IPS-11a (cell line): ENCODE data around the gene RAB3GAP1.

ENCODE experiments used
- H3K4me3 ChIP-seq: one replicate; pipeline ENCODE4 v1.5.1; 2013; ENCODE audit warnings: low read depth, low read length, control low read depth

The RAB3GAP1 gene

GRCh38 chr2:135162377-135162776 is 110.3 kb downstream of the RAB3GAP1 start:
- H3K4me3 ChIP-seq: no peak overlapping the region

DNA sequence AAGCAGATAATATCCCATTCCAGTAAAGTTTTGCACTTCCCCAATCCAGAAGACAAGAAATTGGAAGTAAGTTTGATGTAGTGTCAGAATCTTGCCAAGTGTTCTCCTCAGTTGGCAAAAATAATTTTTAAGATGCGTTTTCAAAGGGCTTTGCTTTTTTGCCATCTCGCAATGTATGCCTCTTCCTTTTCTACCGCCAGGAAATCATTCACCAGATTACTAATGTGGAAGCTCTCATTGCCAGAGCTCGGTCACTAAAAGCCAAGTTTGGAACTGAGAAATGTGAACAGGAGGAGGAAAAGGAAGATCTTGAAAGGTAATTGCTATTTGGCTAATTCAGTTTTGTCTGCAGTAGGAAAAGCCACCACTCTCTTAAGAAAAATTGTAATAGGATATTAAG is 110.7 kb downstream of the RAB3GAP1 start:
- no peak overlapping the region for H3K4me3 ChIP-seq

DNA sequence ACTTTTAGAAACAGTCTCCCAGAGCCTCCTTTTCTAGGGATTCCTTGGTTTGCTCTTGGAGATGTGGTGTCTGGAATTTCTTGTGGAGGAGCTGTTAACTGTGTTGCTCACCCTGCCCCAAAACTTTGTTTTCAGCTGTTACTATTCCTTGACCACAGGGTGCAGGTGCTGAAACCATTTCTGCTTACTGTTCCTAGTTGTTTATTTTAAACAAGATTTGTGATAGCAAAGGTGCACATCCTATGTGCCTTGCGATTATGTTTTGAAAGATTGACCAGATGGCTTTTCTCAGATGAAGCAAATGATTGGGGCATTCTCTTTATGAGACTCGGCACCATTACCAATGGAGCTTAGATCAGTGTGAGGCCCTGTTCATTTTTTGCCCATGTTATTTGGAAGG is 111.2 kb downstream of the RAB3GAP1 start:
- H3K4me3 ChIP-seq: no peak overlapping the region

DNA sequence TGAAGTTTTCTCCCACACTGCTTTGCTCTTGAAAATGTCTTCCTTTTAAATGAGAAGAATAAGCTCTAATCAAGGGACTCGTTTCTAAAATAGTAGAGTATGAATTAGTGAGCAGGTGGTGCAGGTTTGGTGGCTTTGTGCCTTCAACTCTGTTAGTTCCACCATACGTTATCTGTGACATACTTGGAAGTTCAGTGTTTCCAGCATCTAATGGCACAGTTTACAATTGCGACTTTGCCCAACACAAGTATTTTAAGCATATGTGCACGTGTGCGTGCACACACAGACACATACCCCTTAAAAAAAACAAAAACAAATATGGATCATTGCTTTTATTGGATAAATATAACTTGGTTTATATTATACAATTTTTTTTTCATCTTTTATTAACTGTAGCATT is 111.8 kb downstream of the RAB3GAP1 start:
- H3K4me3 ChIP-seq: no peak overlapping the region

DNA sequence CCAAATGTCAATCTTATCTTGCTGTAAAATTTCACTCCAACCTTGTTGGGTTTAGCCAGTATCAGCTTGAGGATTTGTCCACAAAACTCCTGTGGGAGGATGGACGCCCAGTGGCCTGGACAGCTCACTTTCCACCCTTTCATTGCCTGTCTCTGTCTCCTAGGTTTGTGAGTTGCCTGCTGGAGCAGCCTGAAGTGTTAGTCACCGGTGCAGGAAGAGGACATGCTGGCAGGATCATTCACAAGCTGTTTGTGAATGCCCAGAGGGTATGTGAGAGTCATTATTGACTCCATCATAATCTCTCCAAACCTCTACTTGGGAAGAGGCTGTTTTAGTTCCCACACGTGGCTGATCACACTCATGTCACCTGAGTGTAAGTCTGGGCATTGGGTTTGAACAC is 112.3 kb downstream of the RAB3GAP1 start:
- no peak overlapping the region for H3K4me3 ChIP-seq

- H3K4me3 ChIP-seq: no peak overlapping the region
These were observed 115.2 kb downstream of the RAB3GAP1 start for GRCh38 chr2:135167273-135167672.

- H3K4me3 ChIP-seq: no peak overlapping the region
These were observed 116.2 kb downstream of the RAB3GAP1 start for GRCh38 chr2:135168204-135168856.

DNA sequence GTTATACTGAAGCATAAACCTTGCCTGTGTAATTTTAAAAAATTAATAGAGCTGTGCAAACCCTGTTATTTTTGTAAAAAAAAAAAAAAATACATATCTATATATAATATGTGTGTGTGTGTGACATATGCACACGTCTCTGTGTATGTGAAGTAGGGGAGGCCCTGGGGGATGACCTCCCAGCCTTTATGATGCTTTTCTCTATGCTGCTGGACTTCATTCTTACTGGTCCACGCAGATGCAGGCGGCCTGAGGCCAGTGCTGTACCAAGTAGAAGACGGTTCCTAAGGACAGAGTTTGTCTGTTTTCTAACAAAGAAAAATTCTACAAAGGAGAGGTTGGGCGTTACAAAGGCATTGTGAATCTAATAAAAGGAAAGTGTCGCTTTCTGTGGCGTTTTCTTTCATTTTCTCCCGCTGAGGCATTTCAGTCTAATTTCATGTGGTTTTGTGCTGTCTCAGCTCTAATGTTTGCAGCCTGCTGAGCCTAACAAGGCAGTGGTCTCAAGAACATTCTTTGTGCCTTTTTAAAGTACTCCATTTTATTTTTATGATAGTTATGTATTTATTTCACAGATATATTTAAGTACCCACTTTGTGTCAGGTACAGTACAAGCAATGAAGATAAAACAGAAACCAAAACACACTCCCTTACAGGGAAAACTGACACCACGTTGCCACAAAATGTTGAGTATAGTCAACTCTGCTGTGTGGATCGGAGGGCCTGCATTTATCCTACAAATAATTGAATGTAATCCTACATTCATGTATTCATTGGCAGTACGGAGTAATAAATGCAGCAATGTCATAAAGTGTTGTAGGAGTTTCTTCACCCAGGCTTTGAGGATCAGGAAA is 118.0 kb downstream of the RAB3GAP1 start:
- no peak overlapping the region for H3K4me3 ChIP-seq

DNA sequence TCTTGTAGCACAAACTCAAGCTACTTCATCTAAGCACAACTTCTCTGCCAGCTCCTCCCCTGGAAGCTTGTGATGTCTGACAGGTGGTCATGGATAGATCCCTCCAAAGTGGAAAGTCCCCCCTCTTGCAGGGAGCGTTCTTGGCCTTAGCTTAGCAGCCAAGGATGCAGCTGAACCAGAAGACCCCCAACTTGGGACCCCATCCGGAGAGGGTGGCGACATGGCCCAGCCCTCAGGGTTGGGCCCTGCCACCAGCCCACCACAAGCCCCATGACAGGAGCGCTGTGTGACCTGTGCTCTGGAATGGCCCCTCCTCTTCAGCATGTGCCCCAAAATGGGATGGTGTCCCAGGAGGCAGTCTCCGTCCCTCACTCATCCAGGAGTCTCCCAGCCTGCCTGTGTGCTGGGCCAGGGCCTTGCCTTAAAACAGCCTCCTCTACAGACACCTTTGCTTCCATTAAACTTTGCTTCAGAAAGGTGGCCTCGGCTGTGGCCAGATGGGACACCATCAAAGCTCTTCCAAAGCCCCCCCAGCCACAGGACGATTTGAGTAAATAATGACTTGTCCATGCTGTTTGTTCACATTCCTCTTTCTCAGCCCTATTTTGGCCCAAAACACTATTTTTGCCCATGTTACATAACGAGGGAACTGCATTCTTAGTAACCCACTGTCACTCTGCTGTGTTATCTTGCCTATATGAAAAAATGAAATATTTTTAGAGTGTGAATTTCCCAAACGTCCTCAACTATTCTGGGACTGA is 122.1 kb downstream of the RAB3GAP1 start:
- no peak overlapping the region for H3K4me3 ChIP-seq

DNA sequence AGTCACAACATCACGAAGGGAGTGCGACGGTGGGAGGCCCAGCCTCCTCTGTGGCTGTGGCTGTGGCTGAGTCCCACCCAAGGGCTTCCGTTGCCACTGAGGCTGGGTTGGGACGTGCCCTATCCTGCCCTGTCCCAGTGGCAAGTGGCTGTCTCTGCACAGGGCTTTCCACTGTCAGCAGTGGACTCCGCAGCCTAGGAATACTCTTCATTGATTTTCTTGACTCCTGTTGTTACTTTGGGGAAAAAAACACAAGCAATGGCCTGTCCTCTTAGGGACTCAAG is 122.7 kb downstream of the RAB3GAP1 start:
- H3K4me3 ChIP-seq: no peak overlapping the region

GRCh38 chr2:135175177-135175576 is 123.1 kb downstream of the RAB3GAP1 start:
- no peak overlapping the region for H3K4me3 ChIP-seq

- H3K4me3 ChIP-seq: no peak overlapping the region
These were observed 127.6 kb downstream of the RAB3GAP1 start for GRCh38 chr2:135179689-135180088.

GRCh38 chr2:135182190-135182589 is 130.1 kb downstream of the RAB3GAP1 start:
- no peak overlapping the region for H3K4me3 ChIP-seq

GRCh38 chr2:135182601-135183000 is 130.5 kb downstream of the RAB3GAP1 start:
- no peak overlapping the region for H3K4me3 ChIP-seq

DNA sequence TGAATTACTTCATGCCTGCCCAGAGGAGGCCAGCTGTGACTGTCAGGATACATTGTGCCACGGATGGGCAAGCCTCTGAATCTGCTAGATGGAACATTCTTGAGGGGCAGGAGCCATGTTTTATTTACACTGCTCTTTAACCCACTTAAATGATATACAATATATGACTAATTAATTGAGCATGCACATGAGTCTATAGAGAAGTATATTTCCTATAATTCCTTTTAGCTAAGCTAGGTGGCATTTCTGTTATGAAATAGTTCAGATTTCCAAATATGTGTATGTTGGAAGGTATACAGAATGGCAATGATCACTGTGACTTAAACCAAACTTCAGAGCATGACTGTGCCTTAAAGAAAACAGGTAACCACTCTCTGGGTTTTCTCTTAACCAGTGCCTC is 131.7 kb downstream of the RAB3GAP1 start:
- H3K4me3 ChIP-seq: no peak overlapping the region

DNA sequence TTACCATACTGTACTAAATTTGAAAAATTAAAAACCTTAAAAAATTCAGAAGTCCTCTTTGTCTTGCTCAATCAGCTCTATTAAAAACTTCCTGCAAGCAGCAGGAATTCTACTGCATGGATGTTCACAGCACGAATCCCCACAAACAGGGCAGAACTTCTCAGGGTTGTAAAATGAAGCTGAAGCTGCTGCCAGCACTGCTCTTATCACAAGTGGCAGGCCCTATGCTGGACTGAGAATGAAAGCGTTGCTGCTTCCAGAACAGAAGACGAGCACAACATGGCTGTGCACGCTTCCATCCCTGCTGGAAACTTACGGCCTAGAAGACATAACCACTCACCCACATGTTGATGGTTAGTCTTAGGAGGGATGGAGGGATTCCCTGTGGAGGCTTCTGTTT is 134.0 kb downstream of the RAB3GAP1 start:
- H3K4me3 ChIP-seq: no peak overlapping the region

DNA sequence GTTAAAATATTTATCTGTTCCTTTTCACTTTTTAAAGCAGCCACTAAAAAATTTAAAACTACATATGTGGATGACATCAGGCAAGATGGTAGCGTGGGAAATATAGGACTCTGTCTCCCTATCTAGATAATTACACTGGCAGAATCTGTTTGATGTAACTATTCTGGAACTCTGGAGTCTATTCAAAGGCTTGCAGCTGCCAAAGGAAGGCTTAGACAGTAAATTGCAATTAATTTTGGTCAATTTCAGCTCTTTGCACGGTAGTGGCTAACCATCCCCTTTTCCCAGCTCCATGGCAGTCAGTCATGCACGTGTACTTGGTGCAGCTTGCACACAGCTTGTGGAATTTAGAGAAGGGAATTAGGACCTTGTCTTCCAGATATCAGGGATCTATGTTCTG is 135.2 kb downstream of the RAB3GAP1 start:
- H3K4me3 ChIP-seq: no peak overlapping the region

- no peak overlapping the region for H3K4me3 ChIP-seq
These were observed 137.1 kb downstream of the RAB3GAP1 start for GRCh38 chr2:135189148-135189547.

- H3K4me3 ChIP-seq: no peak overlapping the region
These were observed 138.7 kb downstream of the RAB3GAP1 start for GRCh38 chr2:135190799-135191198.

- no peak overlapping the region for H3K4me3 ChIP-seq
These were observed 146.4 kb downstream of the RAB3GAP1 start for GRCh38 chr2:135198481-135198880.

GRCh38 chr2:135202751-135203150 is 150.7 kb downstream of the RAB3GAP1 start:
- no peak overlapping the region for H3K4me3 ChIP-seq

DNA sequence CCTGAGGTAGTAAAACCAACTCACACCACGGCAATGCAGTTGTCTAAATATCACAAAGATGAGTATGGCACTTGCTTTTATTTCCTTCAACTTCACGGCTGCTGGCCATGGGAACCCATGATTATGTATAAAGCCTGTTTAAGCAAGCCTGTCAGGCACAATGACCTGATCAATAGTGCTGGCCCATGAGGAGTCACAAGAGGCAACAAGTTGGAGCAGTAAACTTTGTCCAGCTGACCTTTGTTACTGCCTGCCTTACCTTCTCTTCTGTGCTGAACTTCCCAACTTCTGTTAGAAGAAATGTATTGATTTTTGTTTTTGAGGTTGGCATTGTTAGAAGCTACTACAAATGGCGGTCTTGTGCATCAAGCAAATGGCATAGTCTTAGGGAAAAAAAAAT is 151.9 kb downstream of the RAB3GAP1 start:
- no peak overlapping the region for H3K4me3 ChIP-seq
